CD1c-positive myeloid dendritic cell (primary cell): ENCODE data around the gene FKBP1B.
"Not testable (repeated sequence)": the region's sequence is repeated elsewhere in the genome, so short reads cannot be mapped to it uniquely, and the experiment has no call there.

ENCODE experiments used
- DNase-seq: peaks from one replicate; pipeline ENCODE4 v3.0.0-alpha.2; 2016; ENCODE audit errors: extremely low spot score

Gene FKBP1B

GRCh38 chr2:24058564-24059271 lies 9.2 kb downstream of the FKBP1B start:
- peak; percentile 37 for DNase-seq

GRCh38 chr2:24065341-24065740 lies 15.8 kb downstream of the FKBP1B start:
- no peak for DNase-seq

GRCh38 chr2:24072259-24072658 lies 22.7 kb downstream of the FKBP1B start:
- no peak for DNase-seq

GRCh38 chr2:24073816-24074215 lies 24.3 kb downstream of the FKBP1B start:
- no peak for DNase-seq

GRCh38 chr2:24075259-24075658 lies 25.7 kb downstream of the FKBP1B start:
- no peak for DNase-seq

GRCh38 chr2:24075915-24076848 lies 26.6 kb downstream of the FKBP1B start, which contains the start of gene SF3B6:
Gene SF3B6, minus strand, starts transcription at chr2:24076326. Its CDS starts 97 bp downstream, at chr2:24076229.
- DNase-seq: peak; percentile 99

- DNase-seq: peak; percentile 53
Observed at GRCh38 chr2:24076849-24077534, 27.5 kb downstream of the FKBP1B start.

- DNase-seq: no peak
Observed at GRCh38 chr2:24077535-24077877, 28.0 kb downstream of the FKBP1B start.

- DNase-seq: peak; percentile 18
Observed at GRCh38 chr2:24077879-24078278, 28.3 kb downstream of the FKBP1B start.

- DNase-seq: no peak
Observed at GRCh38 chr2:24080701-24081100, 31.2 kb downstream of the FKBP1B start.

- no peak for DNase-seq
Observed at GRCh38 chr2:24082787-24083566, 33.4 kb downstream of the FKBP1B start.

- peak; percentile 84 for DNase-seq
Observed at GRCh38 chr2:24083567-24084385, 34.2 kb downstream of the FKBP1B start.

GRCh38 chr2:24084386-24085199 lies 35.1 kb downstream of the FKBP1B start, which contains the start of gene TP53I3:
Gene TP53I3, minus strand, starts transcription at chr2:24084834. Its CDS starts 508 bp downstream, at chr2:24084326.
- DNase-seq: peak; percentile 94

GRCh38 chr2:24085200-24085489 lies 35.6 kb downstream of the FKBP1B start:
- DNase-seq: no peak

- DNase-seq: no peak
Observed at GRCh38 chr2:24086241-24086640, 36.7 kb downstream of the FKBP1B start.

GRCh38 chr2:24087032-24087431 lies 37.5 kb downstream of the FKBP1B start:
- DNase-seq: no peak

- no peak for DNase-seq
Observed at GRCh38 chr2:24088821-24089359, 39.3 kb downstream of the FKBP1B start.

GRCh38 chr2:24093270-24093669 lies 43.7 kb downstream of the FKBP1B start:
- not testable (repeated sequence) for DNase-seq

- DNase-seq: not testable (repeated sequence)
Observed at GRCh38 chr2:24095171-24095677, 45.7 kb downstream of the FKBP1B start.
